T-helper 17 cell (primary cell): ENCODE data around the gene SEMA5B. TPM values are rescaled to one million over a fixed set of nuclear protein-coding genes. Genes with fewer than 3 reads are reported as not detected.

Experiments used
- ATAC-seq: fragments of 150-1000 bp; cut with Tn5 transposase; 2 replicates; pipeline ENCODE4 v1.10.0; 2021; ENCODE audit warnings: mild to moderate bottlenecking, moderate library complexity
- DNase-seq, 3 donors: peaks; one replicate each; pipeline versions ENCODE4 v3.0.0 to v3.0.0-alpha.2; 2020 to 2021
- H3K9me3 ChIP-seq: one replicate; pipeline ENCODE4 v1.7.0; 2013; ENCODE audit warnings: low read length, mild to moderate bottlenecking; ENCODE audit not compliant: control insufficient read depth, poor library complexity, severe bottlenecking
- H3K27ac Mint-ChIP-seq: one replicate; pipeline ENCODE4 v1.8.0; 2022; ENCODE audit warnings: mild to moderate bottlenecking, moderate library complexity, mixed read lengths
- H3K27me3 Mint-ChIP-seq: one replicate; pipeline ENCODE4 v1.8.0; 2022; ENCODE audit warnings: mixed read lengths
- H3K36me3 Mint-ChIP-seq: one replicate; pipeline ENCODE4 v1.8.0; 2022; ENCODE audit warnings: low read depth, mixed read lengths
- H3K4me1 Mint-ChIP-seq: one replicate; pipeline ENCODE4 v1.8.0; 2022; ENCODE audit warnings: mild to moderate bottlenecking, mixed read lengths
- H3K4me3 Mint-ChIP-seq: one replicate; pipeline ENCODE4 v1.8.0; 2022; ENCODE audit warnings: mild to moderate bottlenecking, moderate library complexity, mixed read lengths
- total RNA-seq, 4 donors: library from RNA in 2 of 4; stranded (reverse) in 2 of 4; gene quantifications; one replicate each; pipeline ENCODE4 v1.2.3 and lab custom pipeline; 2022 to 2026

SEMA5B gene
- total RNA-seq, 2 donors from 2014 or later: not detected

GRCh38 chr3:122921791-122922651, 105.5 kb downstream of the SEMA5B start:
- H3K4me3 Mint-ChIP-seq: peak overlapping the region; percentile 59
- no peaks in the 10 kb centered on the region for H3K9me3 ChIP-seq
- DNase-seq (no peak), ATAC-seq (peak; percentile 60)
- no peaks in the 10 kb centered on the region for H3K4me1 Mint-ChIP-seq
- H3K27me3 Mint-ChIP-seq: peaks cover 26% of the 10 kb centered on the region
- H3K27ac Mint-ChIP-seq: no peak overlapping the region
- peaks cover 2% of the 10 kb centered on the region for H3K36me3 Mint-ChIP-seq

GRCh38 chr3:122920986-122921385, 106.6 kb downstream of the SEMA5B start:
- H3K36me3 Mint-ChIP-seq: peaks cover 2% of the 10 kb centered on the region
- no peaks in the 10 kb centered on the region for H3K9me3 ChIP-seq
- no peak for DNase-seq
- ATAC-seq: no peak
- H3K27me3 Mint-ChIP-seq: peaks cover 26% of the 10 kb centered on the region
- H3K4me3 Mint-ChIP-seq: no peak overlapping the region
- no peak overlapping the region for H3K27ac Mint-ChIP-seq
- H3K4me1 Mint-ChIP-seq: peaks cover 4% of the 10 kb centered on the region

GRCh38 chr3:122919291-122919610, 108.3 kb downstream of the SEMA5B start:
- no peaks in the 10 kb centered on the region for H3K9me3 ChIP-seq
- peaks cover 2% of the 10 kb centered on the region for H3K36me3 Mint-ChIP-seq
- ATAC-seq (no peak), DNase-seq (no peak)
- peaks cover 28% of the 10 kb centered on the region for H3K27me3 Mint-ChIP-seq
- H3K4me3 Mint-ChIP-seq: no peak overlapping the region
- H3K4me1 Mint-ChIP-seq: peaks cover 6% of the 10 kb centered on the region
- H3K27ac Mint-ChIP-seq: no peak overlapping the region

GRCh38 chr3:122918576-122919290, 108.8 kb downstream of the SEMA5B start:
- Mint-ChIP-seq H3K36me3 (peaks cover 2% of the 10 kb centered on the region), H3K4me1 (peaks cover 6% of the 10 kb centered on the region), H3K4me3 (no peak overlapping the region), H3K27me3 (peaks cover 33% of the 10 kb centered on the region), H3K27ac (peak overlapping the region; percentile 37)
- ATAC-seq (no peak), DNase-seq (no peak)
- no peaks in the 10 kb centered on the region for H3K9me3 ChIP-seq

GRCh38 chr3:122917412-122917811, 110.2 kb downstream of the SEMA5B start:
- Mint-ChIP-seq H3K4me3 (no peak overlapping the region), H3K36me3 (peaks cover 2% of the 10 kb centered on the region), H3K27me3 (peaks cover 35% of the 10 kb centered on the region), H3K4me1 (peaks cover 6% of the 10 kb centered on the region), H3K27ac (peak overlapping the region; percentile 77)
- ATAC-seq (no peak), DNase-seq (no peak)
- H3K9me3 ChIP-seq: no peaks in the 10 kb centered on the region

- DNase-seq (no peak), ATAC-seq (no peak)
- Mint-ChIP-seq H3K27ac (peak overlapping the region; percentile 77), H3K36me3 (peaks cover 2% of the 10 kb centered on the region), H3K27me3 (peaks cover 42% of the 10 kb centered on the region), H3K4me1 (peaks cover 6% of the 10 kb centered on the region), H3K4me3 (no peak overlapping the region)
- H3K9me3 ChIP-seq: no peaks in the 10 kb centered on the region
Observed at GRCh38 chr3:122916580-122916979, 111.0 kb downstream of the SEMA5B start.

DNA sequence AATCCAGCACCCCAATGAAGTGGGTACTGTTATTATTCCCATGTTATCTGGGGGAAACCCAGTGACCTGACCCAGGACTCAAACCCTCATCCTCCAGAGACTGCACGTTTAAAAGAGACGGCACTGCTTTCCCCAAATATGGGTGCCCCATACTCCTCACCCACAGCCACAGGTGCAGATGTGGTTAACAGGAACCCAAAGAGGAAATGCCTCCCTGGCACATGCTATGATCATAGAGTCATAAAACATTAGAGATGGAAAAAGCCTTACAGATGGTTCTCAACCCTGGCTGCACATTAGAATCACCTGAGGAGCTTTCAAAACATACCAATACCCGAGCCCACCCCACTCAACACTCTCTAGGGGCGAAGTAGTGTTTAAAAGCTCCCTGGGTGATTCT, 111.5 kb downstream of the SEMA5B start:
- no peak overlapping the region for H3K4me3 Mint-ChIP-seq
- no peak overlapping the region for H3K27ac Mint-ChIP-seq
- ATAC-seq: no peak
- peaks cover 2% of the 10 kb centered on the region for H3K36me3 Mint-ChIP-seq
- DNase-seq: no peak
- H3K9me3 ChIP-seq: no peaks in the 10 kb centered on the region
- peaks cover 43% of the 10 kb centered on the region for H3K27me3 Mint-ChIP-seq
- peaks cover 6% of the 10 kb centered on the region for H3K4me1 Mint-ChIP-seq

DNA sequence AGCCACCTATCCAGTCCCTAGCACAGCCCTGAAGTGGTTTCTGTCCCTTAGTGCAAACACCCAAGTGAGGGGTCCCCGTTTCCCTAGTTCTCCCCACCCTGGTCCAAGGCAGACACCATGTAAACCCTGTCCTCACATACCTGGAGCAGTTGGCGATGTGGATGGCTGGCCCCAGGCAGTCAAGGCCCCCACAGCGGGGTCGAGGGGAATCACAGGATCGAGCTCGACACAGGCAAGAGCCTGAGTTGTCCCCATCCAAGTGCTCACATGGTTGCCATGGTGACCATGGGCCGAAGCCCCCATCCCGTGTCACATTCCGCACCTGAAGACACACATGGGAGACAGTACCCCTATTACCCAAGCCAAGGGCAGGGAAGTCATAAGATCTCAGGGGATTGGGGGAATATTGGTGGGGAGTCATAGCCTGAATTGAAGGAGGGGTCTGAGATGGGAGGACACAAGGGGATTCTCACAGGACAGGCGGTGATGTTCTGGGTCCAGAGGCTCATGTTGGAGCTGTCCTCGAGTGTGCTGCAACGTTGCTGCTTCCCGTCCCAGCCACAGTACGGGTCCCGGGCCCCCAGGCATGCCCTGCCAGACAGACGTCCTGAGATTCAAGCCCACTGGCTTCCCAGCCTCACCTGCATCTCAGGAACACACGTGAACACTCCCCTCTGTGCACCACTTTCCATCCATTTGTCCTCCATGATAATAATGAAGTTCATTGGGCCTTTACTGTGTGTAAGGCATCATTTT, 112.1 kb downstream of the SEMA5B start:
- H3K27ac Mint-ChIP-seq: no peak overlapping the region
- peaks cover 4% of the 10 kb centered on the region for H3K36me3 Mint-ChIP-seq
- peaks cover 42% of the 10 kb centered on the region for H3K27me3 Mint-ChIP-seq
- peaks cover 6% of the 10 kb centered on the region for H3K4me1 Mint-ChIP-seq
- DNase-seq (no peak), ATAC-seq (no peak)
- H3K4me3 Mint-ChIP-seq: no peak overlapping the region
- H3K9me3 ChIP-seq: no peaks in the 10 kb centered on the region

GRCh38 chr3:122913539-122914100, 113.9 kb downstream of the SEMA5B start:
- DNase-seq (no peak), ATAC-seq (no peak)
- no peaks in the 10 kb centered on the region for H3K9me3 ChIP-seq
- peaks cover 6% of the 10 kb centered on the region for H3K4me1 Mint-ChIP-seq
- H3K27me3 Mint-ChIP-seq: peaks cover 37% of the 10 kb centered on the region
- peaks cover 4% of the 10 kb centered on the region for H3K36me3 Mint-ChIP-seq
- H3K27ac Mint-ChIP-seq: no peak overlapping the region
- H3K4me3 Mint-ChIP-seq: peak overlapping the region; percentile 67

DNA sequence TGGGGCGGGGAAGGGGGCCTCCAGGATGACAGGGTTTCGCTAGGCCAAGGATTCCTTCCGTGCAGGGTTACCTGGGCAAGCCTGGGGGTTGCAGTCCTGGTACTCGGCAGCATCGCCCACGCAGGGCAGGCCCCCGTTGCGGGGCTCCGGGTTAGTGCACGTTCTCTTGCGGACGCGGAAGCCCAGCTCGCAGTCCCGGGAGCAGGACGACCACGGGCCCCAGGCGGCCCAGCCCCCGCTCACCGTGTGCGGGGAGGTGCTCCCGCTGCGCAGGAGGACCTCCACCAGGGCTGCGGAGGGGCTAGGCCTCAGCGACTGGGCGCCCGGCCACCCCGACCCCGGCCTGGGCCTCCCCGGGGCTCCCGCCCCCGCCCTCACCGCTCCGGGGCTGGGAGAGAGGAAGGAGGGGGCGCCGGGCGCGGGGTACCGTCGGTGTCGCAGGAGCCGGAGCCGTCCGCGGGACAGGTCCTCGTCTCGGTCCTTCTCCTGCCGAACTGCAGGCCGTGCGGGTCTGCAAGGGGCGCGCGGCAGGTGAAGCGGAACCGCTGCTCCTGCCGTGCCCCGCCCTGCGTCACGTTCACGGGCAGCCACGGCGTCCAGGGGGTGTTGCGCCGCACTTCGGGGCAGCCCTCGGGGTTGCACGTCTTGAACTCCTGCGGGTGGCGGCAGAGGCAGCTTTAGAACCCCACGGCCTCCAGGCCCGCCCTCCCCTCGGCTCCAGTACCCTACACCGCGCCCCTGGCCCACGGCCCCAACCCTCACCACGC, 114.6 kb downstream of the SEMA5B start:
- no peak for DNase-seq
- peak overlapping the region; percentile 66 for H3K4me3 Mint-ChIP-seq

DNA sequence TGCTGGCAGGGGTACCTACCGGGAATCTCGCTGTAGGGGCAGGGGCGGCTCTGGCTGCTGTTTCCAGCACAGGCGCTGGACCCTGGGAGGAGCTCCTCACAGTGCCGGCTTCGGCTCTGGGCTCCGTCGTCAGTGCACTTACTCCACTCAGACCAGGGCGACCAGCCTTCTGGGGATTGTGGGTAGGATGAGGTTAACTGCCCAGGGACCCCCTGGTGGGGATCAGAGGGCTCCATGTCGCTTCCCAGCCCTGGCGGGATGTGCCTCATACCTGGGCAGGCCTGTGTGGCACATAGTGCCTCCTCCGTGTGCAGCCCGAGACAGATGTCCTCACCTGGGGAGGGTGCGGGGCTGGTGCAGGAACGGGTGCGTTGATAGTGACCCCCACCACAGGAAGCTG, 115.7 kb downstream of the SEMA5B start:
- H3K9me3 ChIP-seq: no peaks in the 10 kb centered on the region
- DNase-seq (no peak), ATAC-seq (no peak)
- H3K27me3 Mint-ChIP-seq: peaks cover 46% of the 10 kb centered on the region
- H3K27ac Mint-ChIP-seq: no peak overlapping the region
- no peak overlapping the region for H3K4me3 Mint-ChIP-seq
- H3K36me3 Mint-ChIP-seq: peaks cover 4% of the 10 kb centered on the region
- peaks cover 6% of the 10 kb centered on the region for H3K4me1 Mint-ChIP-seq

More for the DNA sequence above, 114.6 kb downstream of the SEMA5B start:
- no peak overlapping the region for H3K27ac Mint-ChIP-seq
- peaks cover 4% of the 10 kb centered on the region for H3K36me3 Mint-ChIP-seq
- peaks cover 6% of the 10 kb centered on the region for H3K4me1 Mint-ChIP-seq
- no peak for ATAC-seq
- peaks cover 40% of the 10 kb centered on the region for H3K27me3 Mint-ChIP-seq
- no peaks in the 10 kb centered on the region for H3K9me3 ChIP-seq

- no peak overlapping the region for H3K27ac Mint-ChIP-seq
- peaks cover 4% of the 10 kb centered on the region for H3K36me3 Mint-ChIP-seq
- H3K9me3 ChIP-seq: no peaks in the 10 kb centered on the region
- DNase-seq: no peak
- no peak for ATAC-seq
- no peaks in the 10 kb centered on the region for H3K4me1 Mint-ChIP-seq
- peaks cover 39% of the 10 kb centered on the region for H3K27me3 Mint-ChIP-seq
- no peak overlapping the region for H3K4me3 Mint-ChIP-seq
Observed at GRCh38 chr3:122908251-122908650, 119.3 kb downstream of the SEMA5B start.
